Neural cell (in vitro differentiated cells): ENCODE results near the gene ANKRD35. TPM values are rescaled to one million over a fixed set of nuclear protein-coding genes. Genes with fewer than 3 reads are reported as not detected.
"Not testable (repeated sequence)": the region's sequence is repeated elsewhere in the genome, so short reads cannot be mapped to it uniquely, and the experiment has no call there.

ENCODE experiments used
- H2AFZ ChIP-seq: fragments of 200-600, 300-800 bp; sonication (generic), shearing (Covaris generic); 2 replicates; pipeline ENCODE4 v1.6.0; 2014; ENCODE audit warnings: low read depth, mild to moderate bottlenecking, antibody characterized with exemption, low read length, moderate library complexity
- H3F3A ChIP-seq: fragments of 200-600 bp; shearing (Covaris generic); 2 replicates; pipeline ENCODE4 v1.6.1; 2016; ENCODE audit warnings: mild to moderate bottlenecking, moderate library complexity, mixed read lengths, antibody characterized with exemption, low read length; ENCODE audit not compliant: insufficient read depth, poor library complexity, severe bottlenecking
- H3K27ac ChIP-seq: fragments of 200-600, 300-800 bp; sonication (generic), shearing (Covaris generic); 2 replicates; pipeline ENCODE4 v1.5.1; 2014; ENCODE audit warnings: mild to moderate bottlenecking, low read length, moderate library complexity
- H3K27me3 ChIP-seq: fragments of 300-800, 200-600 bp; sonication (generic), shearing (Covaris generic); 2 replicates; pipeline ENCODE4 v1.6.0; 2014; ENCODE audit warnings: mild to moderate bottlenecking, low read depth, low read length, moderate library complexity; ENCODE audit not compliant: insufficient read depth
- H3K36me3 ChIP-seq: fragments of 300-800, 200-600 bp; sonication (generic), shearing (Covaris generic); 2 replicates; pipeline ENCODE4 v1.5.1; 2014; ENCODE audit warnings: mild to moderate bottlenecking, antibody characterized with exemption, low read length, moderate library complexity; ENCODE audit not compliant: insufficient read depth
- H3K4me2 ChIP-seq: fragments of 300-800, 200-600 bp; sonication (generic), shearing (Covaris generic); 2 replicates; pipeline ENCODE4 v1.6.0; 2014; ENCODE audit warnings: mild to moderate bottlenecking, low read length
- H3K4me3 ChIP-seq: fragments of 300-800, 200-600 bp; sonication (generic), shearing (Covaris generic); 2 replicates; pipeline ENCODE4 v1.5.1; 2014; ENCODE audit warnings: mild to moderate bottlenecking, low read length, moderate library complexity
- H3K79me2 ChIP-seq: fragments of 200-600 bp; shearing (Covaris generic); replicated peaks from 2 replicates; pipeline ENCODE4 v1.6.0; 2014; ENCODE audit warnings: mild to moderate bottlenecking, low read length, moderate library complexity; ENCODE audit not compliant: insufficient read depth
- H3K9ac ChIP-seq: fragments of 300-800, 200-600 bp; sonication (generic), shearing (Covaris generic); 2 replicates; pipeline ENCODE4 v1.6.1; 2016; ENCODE audit warnings: mild to moderate bottlenecking, low read length, mixed read lengths
- H3K9me2 ChIP-seq: fragments of 200-600 bp; shearing (Covaris generic); 2 replicates; pipeline ENCODE4 v1.6.1; 2016; ENCODE audit warnings: mild to moderate bottlenecking, low read length, mixed read lengths; ENCODE audit not compliant: insufficient read depth
- H3K9me3 ChIP-seq: fragments of 200-600, 300-800 bp; sonication (generic), shearing (Covaris generic); 2 replicates; pipeline ENCODE4 v1.6.1; 2016; ENCODE audit warnings: mild to moderate bottlenecking, mixed run types, low read length, moderate library complexity, mixed read lengths
- H4K20me1 ChIP-seq: fragments of 200-600 bp; shearing (Covaris generic); 2 replicates; pipeline ENCODE4 v1.6.1; 2016; ENCODE audit warnings: mild to moderate bottlenecking, mixed run types; ENCODE audit not compliant: insufficient read depth
- EP300 ChIP-seq: fragments of 450-650 bp; conservative IDR thresholded peaks from 2 replicates; pipeline ENCODE4 v1.6.1; 2014; ENCODE audit warnings: antibody characterized with exemption, mild to moderate bottlenecking, moderate library complexity; ENCODE audit not compliant: poor library complexity, severe bottlenecking
- MXI1 ChIP-seq: fragments of 450-650 bp; conservative IDR thresholded peaks from 2 replicates; pipeline ENCODE4 v1.6.1; 2014; ENCODE audit warnings: antibody characterized with exemption, mild to moderate bottlenecking; ENCODE audit not compliant: poor library complexity, severe bottlenecking
- POLR2AphosphoS5 ChIP-seq: IDR thresholded peaks from 2 replicates; pipeline ENCODE4 v1.6.1; 2012
- RAD21 ChIP-seq: fragments of 450-650 bp; conservative IDR thresholded peaks from 2 replicates; pipeline ENCODE4 v1.6.1; 2014; ENCODE audit warnings: antibody characterized with exemption, mild to moderate bottlenecking, moderate library complexity
- SMC3 ChIP-seq: fragments of 450-650 bp; conservative IDR thresholded peaks from 2 replicates; pipeline ENCODE4 v1.6.1; 2014; ENCODE audit warnings: antibody characterized with exemption, mild to moderate bottlenecking, moderate library complexity; ENCODE audit not compliant: poor library complexity
- TAF1 ChIP-seq: IDR thresholded peaks from 2 replicates; pipeline ENCODE4 v1.6.1; 2012; ENCODE audit warnings: low read depth
- polyA minus RNA-seq: library from RNA; depleted of rRNA, polyadenylated mRNA; stranded (reverse); fragments of >200 nt; gene quantifications from 2 replicates; pipeline ENCODE4 v1.2.3, GENCODE V29; 2014
- polyA plus RNA-seq: library from polyadenylated mRNA; depleted of rRNA; stranded (reverse); fragments of >200 nt; gene quantifications from 2 replicates; pipeline ENCODE4 v1.2.3, GENCODE V29; 2014
- TF ChIP-seq, protein P1 (sequence below): IDR thresholded peaks from 2 replicates; pipeline ENCODE4 v1.6.1; 2012; ENCODE audit warnings: borderline replicate concordance
- TF ChIP-seq, protein P2 (sequence below): fragments of 450-650 bp; IDR thresholded peaks from 2 replicates; pipeline ENCODE4 v1.5.1; 2014; ENCODE audit warnings: antibody characterized with exemption, mild to moderate bottlenecking, moderate library complexity; ENCODE audit not compliant: poor library complexity, severe bottlenecking

ANKRD35 gene, protein sequence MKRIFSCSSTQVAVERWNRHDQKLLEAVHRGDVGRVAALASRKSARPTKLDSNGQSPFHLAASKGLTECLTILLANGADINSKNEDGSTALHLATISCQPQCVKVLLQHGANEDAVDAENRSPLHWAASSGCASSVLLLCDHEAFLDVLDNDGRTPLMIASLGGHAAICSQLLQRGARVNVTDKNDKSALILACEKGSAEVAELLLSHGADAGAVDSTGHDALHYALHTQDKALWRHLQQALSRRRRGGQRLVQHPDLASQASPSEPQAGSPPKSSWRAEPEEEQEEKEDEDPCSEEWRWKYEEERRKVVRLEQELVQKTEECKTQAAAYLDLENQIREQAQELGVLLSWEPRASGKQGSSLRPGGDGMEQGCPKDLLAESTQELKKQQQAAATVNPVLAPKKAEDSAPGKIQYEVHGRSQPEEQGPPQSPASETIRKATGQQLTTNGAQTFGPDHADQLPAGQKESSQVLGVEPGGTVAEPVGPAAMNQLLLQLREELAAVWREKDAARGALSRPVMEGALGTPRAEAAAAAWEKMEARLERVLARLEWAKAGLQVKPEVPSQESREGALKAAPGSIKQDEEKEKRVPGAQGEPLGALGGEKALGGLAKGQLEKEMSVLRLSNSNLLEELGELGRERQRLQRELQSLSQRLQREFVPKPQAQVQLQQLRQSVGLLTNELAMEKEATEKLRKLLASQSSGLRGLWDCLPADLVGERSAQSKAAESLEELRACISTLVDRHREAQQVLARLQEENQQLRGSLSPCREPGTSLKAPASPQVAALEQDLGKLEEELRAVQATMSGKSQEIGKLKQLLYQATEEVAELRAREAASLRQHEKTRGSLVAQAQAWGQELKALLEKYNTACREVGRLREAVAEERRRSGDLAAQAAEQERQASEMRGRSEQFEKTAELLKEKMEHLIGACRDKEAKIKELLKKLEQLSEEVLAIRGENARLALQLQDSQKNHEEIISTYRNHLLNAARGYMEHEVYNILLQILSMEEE
- polyA plus RNA-seq (0.16 TPM in 1 of 2 replicates, not detected in the other), polyA minus RNA-seq (0.12 TPM in 1 of 2 replicates, not detected in the other)

DNA sequence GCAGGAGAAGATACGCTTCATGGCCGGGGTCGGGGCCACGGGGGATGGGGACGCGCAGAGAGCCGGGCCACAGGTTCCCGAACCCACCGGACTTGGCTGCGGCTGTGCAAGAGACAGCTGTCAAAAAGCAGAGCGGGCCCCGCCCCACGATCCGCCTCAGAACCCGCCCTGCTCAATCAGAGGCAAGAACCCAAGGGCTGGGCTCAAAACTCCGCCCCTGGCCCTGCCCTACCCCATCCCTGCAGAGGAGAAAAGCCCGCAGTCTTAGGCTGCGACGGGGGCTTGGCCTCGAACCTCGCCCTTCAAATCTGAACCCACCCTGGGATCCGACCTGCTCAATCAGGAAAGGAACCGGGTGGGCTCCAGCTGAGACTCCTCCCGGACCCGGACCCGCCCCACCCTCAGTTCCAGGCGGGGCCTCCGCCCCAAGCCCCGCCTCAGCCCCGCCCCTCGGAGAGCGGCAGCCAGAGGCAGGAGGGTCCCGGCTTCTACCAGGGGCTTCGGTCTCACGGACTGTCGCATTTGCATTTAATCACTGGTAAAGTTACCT is at the start of gene ANKRD35:
Gene ANKRD35 (minus strand): TSS at position 129 of the 550 bp plus-strand sequence. CDS start 108 bp downstream, at position 21.
- Histone ChIP-seq H4K20me1 (no peaks in the 10 kb centered on the region), H3K36me3 (no peaks in the 10 kb centered on the region), H3K9me2 (no peaks in the 10 kb centered on the region), H3F3A (no peaks in the 10 kb centered on the region), H3K9ac (peak within 1 kb of the TSS; percentile 52), H3K79me2 (no peaks in the 10 kb centered on the region), H3K27ac (no peak within 1 kb of the TSS), H3K4me3 (peak within 1 kb of the TSS; percentile 81), H3K4me2 (peak within 1 kb of the TSS; percentile 62), H2AFZ (peak within 1 kb of the TSS; percentile 56), H3K27me3 (peaks cover 22% of the 10 kb centered on the region), H3K9me3 (no peaks in the 10 kb centered on the region)
- TF ChIP-seq, protein P1, sequence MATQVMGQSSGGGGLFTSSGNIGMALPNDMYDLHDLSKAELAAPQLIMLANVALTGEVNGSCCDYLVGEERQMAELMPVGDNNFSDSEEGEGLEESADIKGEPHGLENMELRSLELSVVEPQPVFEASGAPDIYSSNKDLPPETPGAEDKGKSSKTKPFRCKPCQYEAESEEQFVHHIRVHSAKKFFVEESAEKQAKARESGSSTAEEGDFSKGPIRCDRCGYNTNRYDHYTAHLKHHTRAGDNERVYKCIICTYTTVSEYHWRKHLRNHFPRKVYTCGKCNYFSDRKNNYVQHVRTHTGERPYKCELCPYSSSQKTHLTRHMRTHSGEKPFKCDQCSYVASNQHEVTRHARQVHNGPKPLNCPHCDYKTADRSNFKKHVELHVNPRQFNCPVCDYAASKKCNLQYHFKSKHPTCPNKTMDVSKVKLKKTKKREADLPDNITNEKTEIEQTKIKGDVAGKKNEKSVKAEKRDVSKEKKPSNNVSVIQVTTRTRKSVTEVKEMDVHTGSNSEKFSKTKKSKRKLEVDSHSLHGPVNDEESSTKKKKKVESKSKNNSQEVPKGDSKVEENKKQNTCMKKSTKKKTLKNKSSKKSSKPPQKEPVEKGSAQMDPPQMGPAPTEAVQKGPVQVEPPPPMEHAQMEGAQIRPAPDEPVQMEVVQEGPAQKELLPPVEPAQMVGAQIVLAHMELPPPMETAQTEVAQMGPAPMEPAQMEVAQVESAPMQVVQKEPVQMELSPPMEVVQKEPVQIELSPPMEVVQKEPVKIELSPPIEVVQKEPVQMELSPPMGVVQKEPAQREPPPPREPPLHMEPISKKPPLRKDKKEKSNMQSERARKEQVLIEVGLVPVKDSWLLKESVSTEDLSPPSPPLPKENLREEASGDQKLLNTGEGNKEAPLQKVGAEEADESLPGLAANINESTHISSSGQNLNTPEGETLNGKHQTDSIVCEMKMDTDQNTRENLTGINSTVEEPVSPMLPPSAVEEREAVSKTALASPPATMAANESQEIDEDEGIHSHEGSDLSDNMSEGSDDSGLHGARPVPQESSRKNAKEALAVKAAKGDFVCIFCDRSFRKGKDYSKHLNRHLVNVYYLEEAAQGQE, result no peak
- TF ChIP-seq TAF1 (no peak), EP300 (no peak)

DNA sequence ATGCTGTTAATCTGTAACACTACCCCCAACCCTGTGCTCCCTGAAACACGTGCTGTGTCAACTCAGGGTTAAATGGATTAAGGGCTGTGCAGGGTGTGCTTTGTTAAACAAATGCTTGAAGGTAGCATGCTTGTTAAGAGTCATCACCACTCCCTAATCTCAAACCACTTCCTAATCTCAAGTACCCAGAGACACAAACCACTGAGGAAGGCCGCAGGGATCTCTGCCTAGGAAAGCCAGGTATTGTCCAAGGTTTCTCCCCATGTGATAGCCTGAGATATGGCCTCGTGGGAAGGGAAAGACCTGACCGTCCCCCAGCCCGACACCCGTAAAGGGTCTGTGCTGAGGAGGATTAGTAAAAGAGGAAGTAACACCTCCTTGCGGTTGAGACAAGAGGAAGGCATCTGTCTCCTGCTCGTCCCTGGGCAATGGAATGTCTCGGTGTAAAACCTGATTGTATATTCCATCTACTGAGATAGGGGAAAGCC is 46.9 kb upstream of the ANKRD35 start:
- H3K27me3 ChIP-seq, H3K36me3 ChIP-seq, H3F3A ChIP-seq, H3K4me3 ChIP-seq, H2AFZ ChIP-seq, H3K9me2 ChIP-seq, H3K79me2 ChIP-seq, H3K9ac ChIP-seq, H3K27ac ChIP-seq, H3K4me2 ChIP-seq, H4K20me1 ChIP-seq, H3K9me3 ChIP-seq: not testable (repeated sequence)

DNA sequence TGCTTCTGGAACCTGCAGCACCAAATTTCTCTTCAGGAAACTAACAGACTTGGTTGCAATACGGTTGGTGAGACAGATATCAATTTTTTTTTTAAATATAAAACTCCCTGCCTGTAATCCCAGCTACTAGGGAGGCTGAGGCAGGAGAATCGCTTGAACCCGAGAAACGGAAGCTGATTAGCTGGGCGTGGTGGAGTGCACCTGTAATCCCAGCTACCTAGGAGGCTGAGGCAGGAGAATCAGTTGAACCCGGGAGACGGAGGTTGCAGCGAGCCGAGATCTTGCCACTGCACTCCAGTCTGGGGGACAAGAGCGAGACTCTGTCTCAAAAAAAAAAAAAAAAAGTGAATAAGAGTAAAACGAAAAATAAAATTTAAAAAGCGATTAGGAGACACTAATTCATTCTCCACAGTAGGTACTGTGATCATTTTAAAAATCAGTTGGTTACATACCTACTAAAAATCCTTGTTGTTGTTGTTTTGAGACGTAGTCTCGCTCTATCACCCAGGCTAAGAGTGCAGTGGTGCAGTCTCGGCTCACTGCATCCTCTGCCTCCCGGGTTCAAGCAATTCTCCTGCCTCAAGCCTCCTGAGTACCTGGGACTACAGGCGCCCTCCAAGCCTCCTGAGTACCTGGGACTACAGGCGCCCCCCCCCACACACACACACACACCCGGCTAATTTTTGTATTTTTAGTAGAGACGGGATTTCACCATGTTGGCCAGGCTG is 42.4 kb upstream of the ANKRD35 start:
- Histone ChIP-seq H3K27ac (peak overlapping the region; percentile 97), H3K36me3 (no peaks in the 10 kb centered on the region), H3K9me2 (no peaks in the 10 kb centered on the region), H3K9ac (peak overlapping the region; percentile 84), H3K79me2 (peaks cover 11% of the 10 kb centered on the region), H3K27me3 (no peaks in the 10 kb centered on the region), H2AFZ (peak overlapping the region; percentile 58), H3K4me2 (peak overlapping the region; percentile 51), H4K20me1 (no peaks in the 10 kb centered on the region), H3F3A (no peaks in the 10 kb centered on the region), H3K9me3 (no peaks in the 10 kb centered on the region), H3K4me3 (peak overlapping the region; percentile 70)
- TF ChIP-seq EP300 (no peak), MXI1 (no peak), RAD21 (no peak), TAF1 (no peak), SMC3 (no peak), POLR2AphosphoS5 (no peak)
- TF ChIP-seq, protein P1, result no peak
- TF ChIP-seq, protein P2, sequence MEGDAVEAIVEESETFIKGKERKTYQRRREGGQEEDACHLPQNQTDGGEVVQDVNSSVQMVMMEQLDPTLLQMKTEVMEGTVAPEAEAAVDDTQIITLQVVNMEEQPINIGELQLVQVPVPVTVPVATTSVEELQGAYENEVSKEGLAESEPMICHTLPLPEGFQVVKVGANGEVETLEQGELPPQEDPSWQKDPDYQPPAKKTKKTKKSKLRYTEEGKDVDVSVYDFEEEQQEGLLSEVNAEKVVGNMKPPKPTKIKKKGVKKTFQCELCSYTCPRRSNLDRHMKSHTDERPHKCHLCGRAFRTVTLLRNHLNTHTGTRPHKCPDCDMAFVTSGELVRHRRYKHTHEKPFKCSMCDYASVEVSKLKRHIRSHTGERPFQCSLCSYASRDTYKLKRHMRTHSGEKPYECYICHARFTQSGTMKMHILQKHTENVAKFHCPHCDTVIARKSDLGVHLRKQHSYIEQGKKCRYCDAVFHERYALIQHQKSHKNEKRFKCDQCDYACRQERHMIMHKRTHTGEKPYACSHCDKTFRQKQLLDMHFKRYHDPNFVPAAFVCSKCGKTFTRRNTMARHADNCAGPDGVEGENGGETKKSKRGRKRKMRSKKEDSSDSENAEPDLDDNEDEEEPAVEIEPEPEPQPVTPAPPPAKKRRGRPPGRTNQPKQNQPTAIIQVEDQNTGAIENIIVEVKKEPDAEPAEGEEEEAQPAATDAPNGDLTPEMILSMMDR, result no peak
